ENCODE data around the gene LCN6. TPM values are rescaled to one million over a fixed set of nuclear protein-coding genes. Genes with fewer than 3 reads are reported as not detected.

The LCN6 gene
- total and polyA plus RNA-seq, 2 of the 13 experiments (the other 11 are each of a cell fraction or from before 2014, with no cell fraction given): not detected

GRCh38 chr9:136728548-136729123 is 19.7 kb downstream of the LCN6 start (continued):
- peak; percentile 17; the same call in 1 of the 2 replicates for TF ChIP-seq THAP9 (CRISPR knock-in tag; IDR thresholded peaks at IDR 0.05; ENCODE audit: borderline replicate concordance)
- no peak for TF ChIP-seq ZNF83 (CRISPR knock-in tag; IDR thresholded peaks at IDR 0.05; ENCODE audit: borderline replicate concordance)
- no peak for TF ChIP-seq NAIF1 (CRISPR knock-in tag; IDR thresholded peaks at IDR 0.05; ENCODE audit: borderline replicate concordance)
- TF ChIP-seq ZNF180 (CRISPR knock-in tag; IDR thresholded peaks at IDR 0.05; ENCODE audit: borderline replicate concordance, low read depth): no peak
- TF ChIP-seq SP2 (CRISPR knock-in tag; IDR thresholded peaks at IDR 0.05): 0 out of 2 replicates have a peak, but pooled peaks have one; percentile 9
- no peak for TF ChIP-seq SAFB2 (CRISPR knock-in tag; IDR thresholded peaks at IDR 0.05; ENCODE audit: borderline replicate concordance, low read depth)
- TF ChIP-seq MYPOP (CRISPR knock-in tag; IDR thresholded peaks at IDR 0.05): no peak; the same call in 1 of the 2 replicates
- TF ChIP-seq ZNF207 (IDR thresholded peaks at IDR 0.05; ENCODE audit: borderline replicate concordance): no peak
- no peak for TF ChIP-seq GATAD2A (CRISPR knock-in tag; IDR thresholded peaks at IDR 0.05)
- peak; percentile 90 for TF ChIP-seq BCL3 (CRISPR knock-in tag; IDR thresholded peaks at IDR 0.05)
- no peak for TF ChIP-seq NR3C1 (CRISPR knock-in tag; IDR thresholded peaks at IDR 0.05)
- no peak for TF ChIP-seq ZNF382 (CRISPR knock-in tag; IDR thresholded peaks at IDR 0.05; ENCODE audit: borderline replicate concordance)
- no peak for TF ChIP-seq JUN (CRISPR knock-in tag; IDR thresholded peaks at IDR 0.05)
- TF ChIP-seq CEBPG (CRISPR knock-in tag; IDR thresholded peaks at IDR 0.05): no peak
- TF ChIP-seq PHF8 (CRISPR knock-in tag; IDR thresholded peaks at IDR 0.05): peak; percentile 48; the same call in 1 of the 2 replicates
- TF ChIP-seq STAG1 (CRISPR knock-in tag; IDR thresholded peaks at IDR 0.05): no peak
- TF ChIP-seq NFKB2 (CRISPR knock-in tag; IDR thresholded peaks at IDR 0.05; ENCODE audit: borderline replicate concordance): no peak
- TF ChIP-seq SRSF4 (IDR thresholded peaks at IDR 0.05; ENCODE audit: low read depth, low read length, poor library complexity, severe bottlenecking): no peak
- no peak for TF ChIP-seq TFDP1 (CRISPR knock-in tag; IDR thresholded peaks at IDR 0.05; ENCODE audit: borderline replicate concordance)
- 0 out of 2 replicates have a peak, but pooled peaks have one; percentile 53 for TF ChIP-seq ADNP (CRISPR knock-in tag; IDR thresholded peaks at IDR 0.05)
- no peak for TF ChIP-seq ZNF549 (CRISPR knock-in tag; IDR thresholded peaks at IDR 0.05)
- no peak for TF ChIP-seq KAT8 (CRISPR knock-in tag; IDR thresholded peaks at IDR 0.05)
- TF ChIP-seq ZNF564 (CRISPR knock-in tag; IDR thresholded peaks at IDR 0.05): no peak
- no peak for TF ChIP-seq ZNF513 (CRISPR knock-in tag; conservative IDR thresholded peaks at IDR 0.05)
